Hypothalamus (tissue), 51 donors: ENCODE measurements around the gene ACSF2.

Experiments
- DNase-seq, 51 donors: peaks; one replicate each; lab custom pipeline; 2025; lab: John Stamatoyannopoulos, UW

ACSF2 gene

GRCh38 chr17:50432125-50432762 lies 6.2 kb downstream of the ACSF2 start:
- DNase-seq = no peak

GRCh38 chr17:50437409-50437808 lies 11.4 kb downstream of the ACSF2 start:
- DNase-seq = no peak

- no peak for DNase-seq
These were observed 13.0 kb downstream of the ACSF2 start for GRCh38 chr17:50439008-50439407.

- DNase-seq = no peak
These were observed 14.3 kb downstream of the ACSF2 start for GRCh38 chr17:50440172-50440837.

- no peak for DNase-seq
These were observed 15.1 kb downstream of the ACSF2 start for GRCh38 chr17:50440838-50441829.

GRCh38 chr17:50443505-50443974 lies 17.5 kb downstream of the ACSF2 start:
- peak in 1 of 51 donors; percentile 68 for DNase-seq

- no peak for DNase-seq
These were observed 19.1 kb downstream of the ACSF2 start for GRCh38 chr17:50444841-50445715.

- DNase-seq = no peak
These were observed 19.8 kb downstream of the ACSF2 start for GRCh38 chr17:50445730-50446325.

GRCh38 chr17:50447870-50448595 lies 22.0 kb downstream of the ACSF2 start:
- DNase-seq = no peak

GRCh38 chr17:50448643-50449042 lies 22.6 kb downstream of the ACSF2 start:
- DNase-seq = no peak

- no peak for DNase-seq
These were observed 26.1 kb downstream of the ACSF2 start for GRCh38 chr17:50451943-50452629.

GRCh38 chr17:50452630-50453300 lies 26.7 kb downstream of the ACSF2 start:
- DNase-seq = no peak

GRCh38 chr17:50453901-50454300 lies 27.9 kb downstream of the ACSF2 start:
- no peak for DNase-seq

- no peak for DNase-seq
These were observed 31.6 kb downstream of the ACSF2 start for GRCh38 chr17:50457621-50458020.

- DNase-seq = no peak
These were observed 32.3 kb downstream of the ACSF2 start for GRCh38 chr17:50458270-50458669.

- no peak for DNase-seq
These were observed 33.0 kb downstream of the ACSF2 start for GRCh38 chr17:50458701-50459676.

GRCh38 chr17:50459756-50460155 lies 33.7 kb downstream of the ACSF2 start:
- DNase-seq = no peak
